Activated CD4-positive, alpha-beta T cell treated with anti-CD3 and anti-CD28 coated beads, Interleukin-2, amount 50 U/mL, for 1 hour (primary cell): ENCODE results near the gene CYCS.
"Not testable (repeated sequence)": the region's sequence is repeated elsewhere in the genome, so short reads cannot be mapped to it uniquely, and the experiment has no call there.

Experiments used
- DNase-seq: peaks from one replicate; pipeline ENCODE4 v3.0.0-alpha.2; 2020

Gene CYCS

GRCh38 chr7:25125137-25125946 lies at the start of gene CYCS:
TSS of gene CYCS (minus strand) at chr7:25125260. CDS start at chr7:25124119, 1,141 bp downstream.
- DNase-seq = peak; percentile 99

GRCh38 chr7:25173184-25173583 lies 48.1 kb upstream of the CYCS start:
- no peak for DNase-seq

GRCh38 chr7:25171516-25171915 lies 46.5 kb upstream of the CYCS start:
- no peak for DNase-seq

DNA sequence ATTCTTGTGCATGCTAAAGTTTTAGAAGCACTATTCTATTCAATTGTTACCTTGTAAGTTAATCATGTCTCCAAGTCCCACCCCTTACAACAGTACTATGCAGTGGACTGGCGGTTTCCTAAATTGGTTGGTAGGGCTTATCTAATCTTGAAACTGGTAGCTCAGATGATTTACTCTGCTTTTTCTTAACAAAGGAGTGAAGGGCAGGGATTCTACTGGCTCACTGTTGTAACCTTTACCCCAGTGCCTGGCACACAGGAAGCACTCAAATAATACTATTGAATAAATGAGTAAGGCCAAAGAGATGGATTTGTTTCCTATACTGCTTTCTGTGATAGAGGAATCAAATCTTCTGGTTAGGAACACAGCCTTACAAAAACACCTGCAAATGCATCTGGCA lies 46.0 kb upstream of the CYCS start:
- no peak for DNase-seq

DNA sequence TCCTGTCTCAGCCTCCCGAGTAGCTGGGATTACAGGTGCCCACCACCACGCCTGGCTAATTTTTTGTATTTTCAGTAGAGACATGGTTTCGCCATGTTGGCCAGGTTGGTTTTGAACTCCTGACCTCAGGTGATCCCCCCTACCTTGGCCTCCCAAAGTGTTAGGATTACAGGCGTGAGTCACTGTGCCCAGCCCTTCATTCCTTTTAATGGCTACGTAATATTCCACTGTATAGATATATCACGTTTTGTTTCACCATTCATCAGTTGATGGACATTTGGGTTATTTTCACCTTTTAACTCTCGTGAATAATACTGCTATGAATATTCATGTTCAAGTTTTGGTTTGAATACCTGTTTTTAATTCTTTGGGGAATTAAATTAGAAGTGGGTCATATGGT lies 44.6 kb upstream of the CYCS start:
- DNase-seq = no peak

DNA sequence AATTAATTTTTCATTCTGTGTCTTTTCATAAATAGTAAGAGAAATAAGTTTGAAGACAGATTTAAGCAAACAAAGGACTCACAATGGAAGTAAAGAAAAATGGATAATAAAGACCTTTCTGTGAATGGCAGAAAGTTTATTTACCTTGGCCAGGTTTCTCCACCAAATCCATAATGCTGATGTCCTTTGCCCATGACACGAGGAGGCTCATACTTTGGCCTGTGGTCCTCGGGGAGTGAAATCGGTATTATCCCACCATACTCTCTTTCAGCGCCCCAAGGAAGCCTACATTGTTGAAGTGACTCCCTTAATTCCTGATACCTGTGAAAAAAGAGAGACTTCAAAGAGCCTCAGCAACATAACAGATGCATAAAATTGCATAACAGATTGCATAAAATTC lies 43.1 kb upstream of the CYCS start:
- no peak for DNase-seq

DNA sequence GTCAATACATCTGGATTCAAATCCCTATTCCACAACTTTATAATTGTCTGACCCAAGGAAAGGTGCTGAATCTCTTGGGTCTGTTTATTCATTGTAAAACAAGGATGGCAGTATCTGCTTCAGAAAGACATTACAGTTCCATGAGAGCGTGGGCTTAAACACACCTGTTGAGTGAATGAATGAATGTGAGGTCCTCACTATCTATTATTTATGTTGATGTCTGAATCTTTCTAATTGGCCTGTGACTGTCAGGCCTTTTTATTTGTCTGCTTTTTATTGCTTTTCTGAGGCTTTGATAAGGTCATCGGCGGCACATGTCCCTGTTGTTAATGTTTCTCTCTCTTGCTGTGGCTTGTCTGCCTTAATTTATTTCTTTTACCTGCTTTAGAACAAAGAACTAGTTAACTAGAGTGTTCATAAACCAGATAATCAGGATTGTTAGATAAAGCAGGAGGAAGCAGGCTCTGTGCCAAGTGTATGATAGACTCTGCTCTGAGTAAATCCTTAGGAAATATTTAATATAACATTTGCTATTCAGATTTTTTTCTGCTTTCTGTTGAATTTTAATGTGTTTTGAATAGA lies 42.3 kb upstream of the CYCS start:
- no peak for DNase-seq

- not testable (repeated sequence) for DNase-seq
Observed at GRCh38 chr7:25159983-25160596, 35.0 kb upstream of the CYCS start.

- DNase-seq = no peak
Observed at GRCh38 chr7:25158966-25159365, 33.9 kb upstream of the CYCS start.

DNA sequence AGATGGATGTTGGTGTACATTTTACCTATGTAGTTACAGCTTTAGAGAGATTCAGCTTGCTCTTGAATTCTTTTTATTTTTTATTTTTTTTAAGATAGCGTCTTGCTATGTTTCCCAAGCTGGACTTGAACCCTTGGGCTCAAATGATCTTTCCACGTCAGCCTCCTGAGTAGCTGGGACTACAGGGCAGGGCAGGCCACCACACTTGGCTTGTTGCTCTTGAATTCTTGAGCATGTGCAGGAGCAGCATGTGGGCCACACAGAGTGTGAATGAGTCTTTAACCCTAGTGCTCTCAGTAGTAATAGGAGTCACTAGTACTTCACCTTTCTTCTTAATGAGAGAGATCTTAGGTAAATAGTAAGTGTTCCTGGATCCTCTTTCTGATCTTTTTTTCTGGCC lies 26.7 kb upstream of the CYCS start:
- DNase-seq = no peak

GRCh38 chr7:25149836-25150235 lies 24.8 kb upstream of the CYCS start:
- no peak for DNase-seq

- no peak for DNase-seq
Observed at GRCh38 chr7:25148772-25149575, 23.9 kb upstream of the CYCS start.

DNA sequence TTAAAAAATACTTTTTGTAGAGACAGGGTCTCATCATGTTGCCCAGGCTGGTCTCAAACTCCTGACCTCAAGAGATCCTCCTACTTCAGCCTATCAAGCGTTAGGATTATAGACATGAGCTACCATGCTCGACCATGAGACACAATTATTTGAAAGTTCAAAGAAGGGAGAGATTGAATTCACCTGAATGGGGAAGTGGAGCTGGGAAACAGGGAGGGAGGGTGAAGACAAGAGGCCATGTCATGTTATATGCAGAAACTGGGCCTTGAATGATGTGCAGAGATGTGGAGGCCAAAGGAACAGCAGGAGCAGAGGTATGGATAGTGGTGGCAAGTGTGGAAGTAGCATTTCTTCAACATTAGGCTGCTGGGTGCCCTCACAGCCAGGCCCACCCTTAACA lies 18.7 kb upstream of the CYCS start:
- DNase-seq = no peak

DNA sequence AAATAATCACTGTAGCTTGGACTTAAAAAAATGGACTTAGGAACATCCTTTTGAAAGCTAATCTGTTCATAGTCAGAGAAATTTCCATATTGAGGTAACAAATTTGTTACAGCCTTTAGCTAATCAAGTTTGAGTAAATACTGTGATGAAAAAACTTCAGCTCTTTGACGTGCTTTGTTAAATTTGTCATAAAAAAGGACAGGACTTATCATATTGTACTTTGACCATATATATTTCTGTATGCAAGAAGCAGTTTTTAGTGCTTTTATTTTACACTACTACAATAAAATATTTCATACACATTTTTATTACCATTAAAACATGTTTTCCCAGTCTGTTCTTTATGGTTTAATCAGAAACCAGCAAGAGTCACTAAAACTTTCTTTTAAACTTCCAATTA lies 14.5 kb upstream of the CYCS start:
- DNase-seq = no peak

DNA sequence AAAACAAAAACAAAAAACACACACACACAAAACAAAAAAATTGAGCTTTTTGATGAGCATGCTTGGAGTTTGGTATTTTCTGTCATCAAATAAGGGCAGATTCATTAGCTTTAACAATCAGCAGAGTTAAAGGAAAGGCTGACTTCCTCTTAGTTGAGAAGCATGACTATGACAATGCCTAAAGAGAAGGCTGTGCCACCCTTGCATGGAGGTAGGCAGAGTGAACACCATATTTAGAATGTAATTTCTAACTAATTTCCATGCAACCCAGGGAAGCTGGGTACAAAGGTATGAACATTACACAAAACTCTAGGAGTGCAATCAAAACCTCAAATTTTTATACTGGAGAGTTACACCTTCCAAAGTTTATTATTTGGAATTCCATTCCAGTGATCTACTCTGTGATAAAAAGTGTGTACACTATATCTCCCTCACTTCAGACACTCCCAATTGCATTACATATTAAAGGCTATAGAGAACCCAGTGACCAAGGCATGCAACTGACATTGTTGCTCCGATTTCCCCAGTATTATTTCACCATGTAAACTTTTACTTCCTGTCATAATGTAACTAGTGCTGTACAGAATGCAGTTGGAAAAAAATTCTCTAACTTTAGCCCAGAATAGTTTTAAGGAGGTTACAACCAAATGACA lies 9.4 kb upstream of the CYCS start:
- no peak for DNase-seq

GRCh38 chr7:25132430-25132829 lies 7.4 kb upstream of the CYCS start:
- no peak for DNase-seq

GRCh38 chr7:25126751-25127150 lies 1.7 kb upstream of the CYCS start:
- DNase-seq = no peak

GRCh38 chr7:25124465-25125136 lies 459 bp downstream of the CYCS start:
- peak; percentile 8 for DNase-seq

DNA sequence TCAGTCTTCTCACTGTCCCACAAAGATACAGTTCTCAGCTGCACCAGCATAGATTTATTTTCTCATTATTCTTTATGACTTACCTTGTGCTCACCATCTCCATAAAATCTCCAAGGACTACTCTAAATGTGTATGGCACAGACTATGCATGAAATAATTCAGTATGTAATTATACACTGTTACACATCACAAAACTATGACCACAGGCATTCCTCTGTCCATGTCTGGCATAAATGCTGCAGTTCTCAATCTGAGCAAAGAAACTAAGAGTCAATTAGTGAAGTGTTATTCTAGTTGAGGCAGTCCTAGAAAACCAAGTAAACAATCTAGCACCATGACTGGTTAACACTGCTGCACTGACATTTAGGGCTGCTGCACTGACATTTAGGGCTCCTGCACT lies 2.7 kb downstream of the CYCS start:
- DNase-seq = no peak

GRCh38 chr7:25121599-25121998 lies 3.5 kb downstream of the CYCS start:
- DNase-seq = no peak

DNA sequence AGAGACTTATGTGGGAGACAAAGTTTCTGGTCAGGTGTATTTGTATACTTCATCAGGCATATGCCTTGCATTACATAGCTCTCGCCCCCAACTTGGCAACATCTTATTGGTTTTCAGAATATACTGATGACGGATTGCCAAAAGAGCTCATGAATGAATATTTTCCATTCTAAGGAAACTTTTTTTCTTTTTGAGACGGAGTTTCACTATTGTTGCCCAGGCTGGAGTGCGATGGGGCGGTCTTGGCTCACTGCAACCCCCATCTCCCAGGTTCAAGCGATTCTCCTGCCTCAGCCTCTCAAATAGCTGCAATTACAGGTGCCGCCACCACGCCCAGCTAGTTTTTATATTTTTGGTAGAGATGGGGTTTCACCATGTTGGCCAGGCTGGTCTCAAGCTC lies 6.0 kb downstream of the CYCS start:
- no peak for DNase-seq

GRCh38 chr7:25118048-25118753 lies 6.9 kb downstream of the CYCS start:
- no peak for DNase-seq
